Heart right ventricle (tissue), 16 donors: ENCODE results near the gene TOP3B. TPM values are rescaled to one million over a fixed set of nuclear protein-coding genes. Genes with fewer than 3 reads are reported as not detected.

ENCODE experiments used
- ATAC-seq, 8 donors: fragments of 200-7000 bp; cut with Tn5 transposase; one replicate each; pipeline ENCODE4 v1.9.1; 2020; ENCODE audit warnings: mild to moderate bottlenecking in 8 of 8, moderate library complexity in 8 of 8, moderate number of reproducible peaks in 1 of 8
- DNase-seq, 2 donors: peaks; one replicate each; pipeline ENCODE4 v3.0.0-alpha.2; 2020
- H3K27ac ChIP-seq, 10 donors: fragments of 200-600 bp; sonication (generic) in 2 of 10; one replicate each; pipeline versions ENCODE4 v1.5.0 to v1.8.0; 2020 to 2022; ENCODE audit warnings: mild to moderate bottlenecking in 3 of 10
- H3K27me3 ChIP-seq, 7 donors: fragments of 200-600 bp; one replicate each; pipeline ENCODE4 v1.8.0; 2021 to 2022; ENCODE audit warnings: mild to moderate bottlenecking in 2 of 7
- H3K36me3 ChIP-seq, 9 donors: fragments of 200-600 bp; sonication (generic) in 1 of 9; one replicate each; pipeline versions ENCODE4 v1.5.0 to v1.8.0; 2020 to 2022; ENCODE audit warnings: mild to moderate bottlenecking in 2 of 9
- H3K4me1 ChIP-seq, 9 donors: fragments of 200-600 bp; sonication (generic) in 1 of 9; one replicate each; pipeline versions ENCODE4 v1.5.0 to v1.8.0; 2020 to 2022; ENCODE audit warnings: mild to moderate bottlenecking in 4 of 9
- H3K4me3 ChIP-seq, 10 donors: fragments of 200-600 bp; sonication (generic) in 2 of 10; one replicate each; pipeline versions ENCODE4 v1.5.0 to v1.8.0; 2020 to 2022; ENCODE audit warnings: mild to moderate bottlenecking in 7 of 10, moderate library complexity in 2 of 10
- H3K9me3 ChIP-seq, 11 donors: fragments of 200-600 bp in 10 of 11; sonication (generic) in 2 of 11; one replicate each; pipeline versions ENCODE4 v1.5.0 to v1.8.0; 2013 to 2022; ENCODE audit warnings: mild to moderate bottlenecking in 2 of 11, control low read depth in 1 of 11, moderate library complexity in 1 of 11
- CTCF ChIP-seq, 9 donors: fragments of 200-600 bp; sonication (generic) in 2 of 9; IDR thresholded peaks; one replicate each; pipeline versions ENCODE4 v1.5.0 to v1.8.0; 2021 to 2022; ENCODE audit warnings: antibody characterized with exemption in 9 of 9, mild to moderate bottlenecking in 5 of 9, moderate library complexity in 1 of 9
- WGBS, 2 donors: extraction: QIAGEN DNeasy Blood & Tissue Kit; methylation state at CpG; one replicate each; pipeline ENCODE4 v1.1.7; 2013; ENCODE audit warnings: inconsistent platforms in 1 of 2; 5-methylcytosine and 5-hydroxymethylcytosine counted together
- intact Hi-C, 10 donors: fragments of 100-400 bp; cut with DNase I; formaldehyde crosslinking; loops; one replicate each; pipeline versions ENCODE4 v1.11.1 to v1.14.2; 2022
- polyA plus RNA-seq, 2 donors: library from polyadenylated mRNA; stranded (reverse); fragments of 200-250 nt; gene quantifications; one replicate each; pipeline ENCODE4 v1.2.3, GENCODE V29; 2013
- total RNA-seq, 10 donors: library from RNA; stranded (reverse); fragmentation: NEBNext Ultra II Directional in 3 of 10; extraction: Animal tissue kit (Norgen Biotek cat#: 25700) in 3 of 10; gene quantifications; one replicate each; pipeline versions ENCODE4 v1.2.1 to v1.2.4, GENCODE V29; 2021 to 2023
- donor health status: Arrhythmogenic right ventricular cardiomyopathy.
- donor health status: ischemic (EF 13 %, LVEDD 7.1; RV severe dilation, severe dysfunction).
- donor health status: healthy with polysubstance abuse.
- donor health status: DM: no; HTN: yes; CAD: no.
- donor health status: DM: no; HTN: no; CAD: no.
- donor health status: ischemic (EF 25% LVEDD 6.9; RV normal size, moderate dysfunction).
- donor health status: ischemic (EF 25% LVEDD 5.7; RV mildly dilated, moderate dysfunction).
- donor health status: healthy.
- donor health status: DM: yes; HTN: yes; CAD: no.
- donor health status: Ischemic cardiomyopathy.
- donor health status: ischemic (EF 35%, LVEDD 5.7; RV mildly dilated, moderate dysfunction).
- donor health status: nonischemic (EF 11% LVEDD 7.7; RV severe dilation, severe dysfunction).
- donor health status: DM: yes; HTN: yes; CAD: no.
- donor health status: PGD.
- donor health status: ischemic (EF 29% LVEDD 5.4; RV normal size, mild dysfunction).
- donor health status: nonischemic (EF 23%, LVEDD 6.1; RV moderate dilation, normal function).

Gene TOP3B
- total and polyA plus RNA-seq, 12 donors = 7.8 to 20.0 (median 10.8) TPM

- H3K27ac ChIP-seq = peak overlapping the region; percentile 90 to 98 (median 96)
- H3K4me1 ChIP-seq = peaks cover 27 to 75% (median 68%) of the 10 kb centered on the region in 9 donors
- ATAC-seq (peak in 2 of 8 donors; percentile 3 to 6), DNase-seq (no peak)
- peak overlapping the region in 9 of 10 donors; percentile 36 to 67 (median 61) for H3K4me3 ChIP-seq
- TF ChIP-seq CTCF (IDR thresholded peaks at IDR 0.05) = no peak
- no peaks in the 10 kb centered on the region for H3K27me3 ChIP-seq
- H3K9me3 ChIP-seq = no peaks in the 10 kb centered on the region
- intact Hi-C loops = loop anchor here in 9 of 10 donors (2.0 to 10.0 kb wide), 6 partner anchors 16 to 225 kb away; partner anchors contain the start of genes MAPK1 (in 4 of the 9) and PPM1F (in 1 of the 9)
- peaks cover 0 to 65% (median 19%) of the 10 kb centered on the region in 9 donors for H3K36me3 ChIP-seq
- 44 to 53% methylated on average over 20 of the region's 20 CpGs for WGBS, 2 donors
Observed at GRCh38 chr22:21937041-21937820, 45.4 kb downstream of the TOP3B start.

GRCh38 chr22:21936151-21936775 is 46.3 kb downstream of the TOP3B start:
- Histone ChIP-seq H3K4me1 (peaks cover 19 to 65% (median 58%) of the 10 kb centered on the region in 9 donors), H3K27me3 (no peaks in the 10 kb centered on the region), H3K9me3 (no peaks in the 10 kb centered on the region), H3K27ac (peak overlapping the region in 9 of 10 donors; percentile 90 to 98 (median 96)), H3K4me3 (no peak overlapping the region), H3K36me3 (peaks cover 3 to 69% (median 21%) of the 10 kb centered on the region in 9 donors)
- no peak for TF ChIP-seq CTCF (IDR thresholded peaks at IDR 0.05)
- ATAC-seq (no peak), DNase-seq (no peak)
- 67 to 77% methylated on average over 15 of the region's 15 CpGs for WGBS, 2 donors
- intact Hi-C loops = loop anchor here in 9 of 10 donors (2.0 to 10.0 kb wide), 6 partner anchors 17 to 224 kb away; partner anchors contain the start of genes MAPK1 (in 4 of the 9) and PPM1F (in 1 of the 9)

- ATAC-seq (no peak), DNase-seq (no peak)
- H3K27me3 ChIP-seq = no peaks in the 10 kb centered on the region
- intact Hi-C loops = loop anchor here in 6 of 10 donors (10.0 kb wide), 2 partner anchors 69 to 159 kb away; partner anchors contain the start of gene MAPK1 (in 2 of the 6)
- peaks cover 3 to 79% (median 43%) of the 10 kb centered on the region in 9 donors for H3K36me3 ChIP-seq
- WGBS, 2 donors = 95 to 96% methylated on average over 19 of the region's 19 CpGs
- TF ChIP-seq CTCF (IDR thresholded peaks at IDR 0.05) = no peak
- H3K4me3 ChIP-seq = no peak overlapping the region
- no peaks in the 10 kb centered on the region for H3K9me3 ChIP-seq
- H3K4me1 ChIP-seq = peaks cover 11 to 42% (median 34%) of the 10 kb centered on the region in 9 donors
- H3K27ac ChIP-seq = peak overlapping the region in 1 of 10 donors; percentile 44
Observed at GRCh38 chr22:21933910-21934309, 48.7 kb downstream of the TOP3B start.

GRCh38 chr22:21933413-21933812 is 49.2 kb downstream of the TOP3B start:
- intact Hi-C loops = loop anchor here in 6 of 10 donors (10.0 kb wide), 2 partner anchors 69 to 159 kb away; partner anchors contain the start of gene MAPK1 (in 2 of the 6)
- Histone ChIP-seq H3K36me3 (peaks cover 3 to 84% (median 48%) of the 10 kb centered on the region in 9 donors), H3K4me1 (peaks cover 11 to 37% (median 30%) of the 10 kb centered on the region in 9 donors), H3K27me3 (no peaks in the 10 kb centered on the region), H3K27ac (no peak overlapping the region), H3K4me3 (no peak overlapping the region), H3K9me3 (no peaks in the 10 kb centered on the region)
- WGBS, 2 donors = 92 to 95% methylated on average over 23 of the region's 23 CpGs
- no peak for ATAC-seq
- no peak for DNase-seq
- TF ChIP-seq CTCF (IDR thresholded peaks at IDR 0.05) = no peak
